Spinal cord (tissue), 10 donors: ENCODE data around the gene PRR33. TPM values are rescaled to one million over a fixed set of nuclear protein-coding genes. Genes with fewer than 3 reads are reported as not detected.
"Not testable (repeated sequence)": the region's sequence is repeated elsewhere in the genome, so short reads cannot be mapped to it uniquely, and the experiment has no call there.

ENCODE experiments used
- DNase-seq, 6 donors: peaks; one replicate each; pipeline versions ENCODE4 v3.0.0 to v3.0.0-alpha.2; 2013 to 2015; ENCODE audit warnings: low spot score in 6 of 6, low read depth in 4 of 6
- H3K27ac ChIP-seq: one replicate; pipeline ENCODE4 v1.5.1; 2013; ENCODE audit warnings: low read depth, low read length, control low read depth
- H3K27me3 ChIP-seq: one replicate; pipeline ENCODE4 v1.6.1; 2013; ENCODE audit warnings: low read length; ENCODE audit not compliant: control insufficient read depth, insufficient read depth
- H3K36me3 ChIP-seq: one replicate; pipeline ENCODE4 v1.6.1; 2013; ENCODE audit warnings: low read length; ENCODE audit not compliant: control insufficient read depth, insufficient read depth
- H3K4me1 ChIP-seq: one replicate; pipeline ENCODE4 v1.6.1; 2013; ENCODE audit warnings: low read length; ENCODE audit not compliant: control insufficient read depth, insufficient read depth
- H3K4me3 ChIP-seq: one replicate; pipeline ENCODE4 v1.5.1; 2013; ENCODE audit warnings: low read depth, low read length, control low read depth
- H3K9me3 ChIP-seq: one replicate; pipeline ENCODE4 v1.6.1; 2013; ENCODE audit warnings: low read length; ENCODE audit not compliant: control insufficient read depth, insufficient read depth
- WGBS: methylation state at CpG from one replicate; pipeline ENCODE4 v1.1.5; 2013; ENCODE audit warnings: missing lambda C conversion rate; ENCODE audit not compliant: insufficient coverage; 5-methylcytosine and 5-hydroxymethylcytosine counted together
- polyA plus RNA-seq, 2 donors: library from polyadenylated mRNA; unstranded; fragments of 120-200 nt; gene quantifications; one replicate each; pipeline ENCODE4 v1.2.1, GENCODE V29; 2013; ENCODE audit not compliant: insufficient read length in 2 of 2
- total RNA-seq, 2 donors: library from RNA; depleted of rRNA in 1 of 2; stranded (reverse); fragments of 120-200 nt in 1 of 2; fragments of >200 nt in 1 of 2; gene quantifications; one replicate each; pipeline versions ENCODE4 v1.2.3 to v1.2.4, GENCODE V29; 2013 to 2014
- donor health status: healthy.

PRR33 gene
- total and polyA plus RNA-seq, 4 donors = 0.08 to 0.21 TPM; not detected in 2

DNA sequence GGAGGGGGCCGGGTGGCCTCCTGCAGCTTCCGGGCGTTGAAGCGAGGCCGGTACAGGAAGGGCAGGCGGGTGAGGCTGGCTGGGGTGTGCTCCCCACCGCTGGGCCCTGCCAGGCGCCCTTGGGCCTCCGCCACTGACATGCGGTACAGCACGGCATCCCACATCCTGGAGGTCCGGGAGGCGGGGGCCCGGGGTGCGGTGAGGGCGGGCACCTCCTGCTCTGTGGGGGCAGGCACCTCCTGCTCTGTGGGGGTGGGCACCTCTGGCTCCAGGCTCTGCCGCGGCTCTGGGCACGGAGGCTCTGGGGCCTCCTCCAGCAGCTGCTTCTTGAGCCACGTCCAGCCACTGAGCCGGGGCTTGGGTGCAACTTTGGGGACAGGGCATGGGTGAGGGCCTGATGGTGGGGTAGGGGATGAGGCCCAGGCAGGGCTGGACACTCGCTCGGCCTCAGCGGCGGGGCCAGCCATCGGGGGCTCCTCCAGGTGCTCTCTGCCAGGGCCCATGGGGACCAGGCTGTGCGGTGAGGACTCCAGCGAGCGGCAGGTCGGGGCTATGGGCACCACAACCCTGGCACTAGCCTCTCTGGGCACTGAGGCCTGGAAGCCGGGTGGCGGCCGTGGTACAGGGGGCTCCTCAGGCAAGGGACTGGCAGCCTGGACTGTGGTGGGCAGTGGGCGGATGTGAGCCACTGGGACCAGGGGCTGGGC is 2.3 kb downstream of the PRR33 start:
- DNase-seq = no peak
- Histone ChIP-seq H3K4me1 (no peaks in the 10 kb centered on the region), H3K9me3 (no peaks in the 10 kb centered on the region), H3K27me3 (no peaks in the 10 kb centered on the region), H3K27ac (no peak overlapping the region), H3K4me3 (no peak overlapping the region), H3K36me3 (no peaks in the 10 kb centered on the region)
- WGBS = 86% methylated on average over 33 of the region's 34 CpGs

DNA sequence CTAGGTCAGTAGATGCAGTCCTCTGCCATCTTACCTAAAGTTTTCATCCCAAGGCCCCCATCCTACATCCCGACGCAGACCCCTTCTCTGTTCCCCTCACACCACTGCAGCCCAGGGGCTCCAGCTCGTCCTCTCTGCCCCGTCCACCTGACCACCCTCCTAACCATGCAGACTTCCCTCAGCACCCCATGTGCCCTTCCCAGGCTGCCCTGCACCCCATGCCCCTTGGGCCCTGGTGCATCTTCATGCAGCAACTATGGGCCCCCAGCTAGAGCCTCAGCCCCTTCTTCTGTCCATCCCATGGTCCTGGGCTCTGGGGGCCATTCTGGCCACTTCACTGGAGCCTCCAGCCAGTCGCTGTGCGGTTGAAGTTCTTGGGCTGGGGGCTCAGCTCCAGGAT is 2.9 kb downstream of the PRR33 start:
- Histone ChIP-seq H3K27me3 (no peaks in the 10 kb centered on the region), H3K36me3 (no peaks in the 10 kb centered on the region), H3K4me1 (no peaks in the 10 kb centered on the region), H3K4me3 (no peak overlapping the region), H3K27ac (no peak overlapping the region), H3K9me3 (no peaks in the 10 kb centered on the region)
- no peak for DNase-seq
- WGBS = 90% methylated on average over 6 of the region's 6 CpGs

DNA sequence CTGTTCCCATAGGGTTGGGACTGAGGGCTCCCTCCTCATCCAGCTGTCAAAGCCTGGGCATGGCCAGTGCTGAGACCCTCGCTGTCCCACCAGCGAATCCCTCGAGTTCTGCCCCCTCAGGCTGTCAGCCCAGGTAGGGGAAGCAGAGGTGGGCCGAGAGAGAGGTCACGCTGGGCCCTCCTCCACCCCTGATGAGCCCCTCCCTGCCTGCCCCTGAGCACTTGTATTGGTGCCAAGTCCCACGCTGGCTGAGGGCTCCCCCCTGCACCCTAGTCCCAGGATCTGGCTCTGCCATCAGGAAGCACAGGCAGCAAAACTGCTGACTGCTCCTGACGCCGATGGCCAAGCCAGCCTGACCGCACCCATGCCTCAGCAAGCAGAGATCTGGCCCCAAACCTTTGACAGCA is 3.3 kb downstream of the PRR33 start:
- Histone ChIP-seq H3K27me3 (no peaks in the 10 kb centered on the region), H3K27ac (no peak overlapping the region), H3K9me3 (no peaks in the 10 kb centered on the region), H3K36me3 (no peaks in the 10 kb centered on the region), H3K4me3 (no peak overlapping the region), H3K4me1 (no peaks in the 10 kb centered on the region)
- DNase-seq = no peak
- WGBS = 75% methylated on average over 9 of the region's 9 CpGs

DNA sequence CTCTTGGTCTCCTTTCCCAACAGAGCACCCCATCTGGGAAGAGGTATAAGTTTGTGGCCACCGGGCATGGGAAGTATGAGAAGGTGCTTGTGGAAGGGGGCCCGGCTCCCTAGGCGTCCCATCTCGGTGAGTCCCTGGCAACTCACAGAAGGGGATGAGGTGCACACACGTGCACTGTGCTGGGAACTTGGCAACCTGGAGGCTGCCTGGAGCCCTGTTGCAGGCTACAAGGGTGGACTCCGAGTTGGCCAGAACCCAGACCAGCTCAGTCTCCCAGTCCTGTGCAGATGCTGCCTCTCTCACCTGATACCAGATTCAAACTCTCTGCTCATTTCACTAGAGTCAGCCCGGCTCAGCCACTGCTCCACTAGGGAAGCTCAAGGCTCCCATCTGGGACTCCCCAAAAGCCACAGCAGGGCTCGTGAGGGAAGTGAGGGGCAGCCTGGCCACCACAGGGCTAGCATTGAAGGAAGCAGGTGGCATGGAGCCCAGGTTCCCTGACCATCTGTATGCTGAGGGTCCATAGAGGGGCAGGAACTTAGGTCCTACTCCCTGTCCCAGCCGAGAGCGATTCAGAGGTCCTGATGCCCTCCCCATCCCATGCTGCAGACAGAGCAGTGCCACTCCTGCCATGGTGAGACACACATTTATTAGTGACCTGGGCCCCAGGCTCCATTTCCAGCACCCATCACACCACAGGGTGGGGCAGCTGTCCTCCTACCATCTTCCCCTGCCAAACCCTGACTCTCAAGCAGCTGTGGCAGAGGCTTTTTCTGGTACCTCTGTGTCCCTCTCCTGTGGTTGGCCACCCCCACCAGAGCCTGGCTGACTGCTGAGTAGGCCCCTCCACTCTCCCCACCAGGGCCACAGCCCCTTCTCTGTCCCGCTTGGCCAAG is 4.0 kb downstream of the PRR33 start:
- 85% methylated on average over 11 of the region's 11 CpGs for WGBS
- Histone ChIP-seq H3K9me3 (no peaks in the 10 kb centered on the region), H3K27ac (no peak overlapping the region), H3K36me3 (no peaks in the 10 kb centered on the region), H3K4me3 (no peak overlapping the region), H3K4me1 (peaks cover 2% of the 10 kb centered on the region), H3K27me3 (no peaks in the 10 kb centered on the region)
- no peak for DNase-seq

DNA sequence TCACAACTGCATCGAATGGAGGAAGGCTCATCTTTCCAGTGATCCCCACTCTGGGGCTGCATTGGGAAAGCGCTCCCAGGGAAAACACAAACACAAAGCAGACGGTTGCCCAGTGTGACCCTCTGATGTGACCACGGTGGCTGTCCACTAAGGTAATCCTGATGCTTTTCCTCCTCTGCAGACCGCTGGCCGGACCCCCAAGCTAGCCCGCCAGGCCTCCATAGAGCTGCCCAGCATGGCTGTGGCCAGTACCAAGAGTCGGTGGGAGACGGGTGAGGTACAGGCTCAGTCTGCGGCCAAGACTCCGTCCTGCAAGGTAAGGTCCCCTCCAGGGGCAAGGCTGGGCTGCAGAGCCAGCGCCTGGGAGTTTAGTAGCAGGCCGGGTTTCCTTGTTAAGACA is 5.1 kb downstream of the PRR33 start:
- H3K27ac ChIP-seq, H3K4me3 ChIP-seq, H3K27me3 ChIP-seq, H3K36me3 ChIP-seq, H3K9me3 ChIP-seq, DNase-seq: not testable (repeated sequence)
- WGBS = 85% methylated on average over 13 of the region's 13 CpGs
- H3K4me1 ChIP-seq = peaks cover 14% of the 10 kb centered on the region

DNA sequence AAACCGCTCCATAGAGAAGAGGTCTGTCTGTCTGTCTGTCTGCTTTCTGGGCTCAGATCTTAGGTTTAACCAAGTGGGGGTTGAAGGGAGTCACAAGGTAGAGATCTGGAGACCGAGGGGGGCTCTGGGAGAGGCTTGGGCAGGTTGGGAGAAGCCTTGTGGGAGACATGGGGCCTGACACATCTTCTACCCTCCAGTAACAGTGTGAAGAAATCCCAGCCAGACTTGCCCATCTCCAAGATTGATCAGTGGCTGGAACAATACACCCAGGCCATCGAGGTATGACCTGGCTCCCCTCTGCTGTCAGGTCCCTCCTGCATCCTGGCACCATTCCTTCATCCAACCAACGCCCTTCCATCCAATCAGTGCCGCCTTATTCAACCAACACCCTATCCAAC is 7.4 kb downstream of the PRR33 start:
- no peaks in the 10 kb centered on the region for H3K36me3 ChIP-seq
- no peak for DNase-seq

DNA sequence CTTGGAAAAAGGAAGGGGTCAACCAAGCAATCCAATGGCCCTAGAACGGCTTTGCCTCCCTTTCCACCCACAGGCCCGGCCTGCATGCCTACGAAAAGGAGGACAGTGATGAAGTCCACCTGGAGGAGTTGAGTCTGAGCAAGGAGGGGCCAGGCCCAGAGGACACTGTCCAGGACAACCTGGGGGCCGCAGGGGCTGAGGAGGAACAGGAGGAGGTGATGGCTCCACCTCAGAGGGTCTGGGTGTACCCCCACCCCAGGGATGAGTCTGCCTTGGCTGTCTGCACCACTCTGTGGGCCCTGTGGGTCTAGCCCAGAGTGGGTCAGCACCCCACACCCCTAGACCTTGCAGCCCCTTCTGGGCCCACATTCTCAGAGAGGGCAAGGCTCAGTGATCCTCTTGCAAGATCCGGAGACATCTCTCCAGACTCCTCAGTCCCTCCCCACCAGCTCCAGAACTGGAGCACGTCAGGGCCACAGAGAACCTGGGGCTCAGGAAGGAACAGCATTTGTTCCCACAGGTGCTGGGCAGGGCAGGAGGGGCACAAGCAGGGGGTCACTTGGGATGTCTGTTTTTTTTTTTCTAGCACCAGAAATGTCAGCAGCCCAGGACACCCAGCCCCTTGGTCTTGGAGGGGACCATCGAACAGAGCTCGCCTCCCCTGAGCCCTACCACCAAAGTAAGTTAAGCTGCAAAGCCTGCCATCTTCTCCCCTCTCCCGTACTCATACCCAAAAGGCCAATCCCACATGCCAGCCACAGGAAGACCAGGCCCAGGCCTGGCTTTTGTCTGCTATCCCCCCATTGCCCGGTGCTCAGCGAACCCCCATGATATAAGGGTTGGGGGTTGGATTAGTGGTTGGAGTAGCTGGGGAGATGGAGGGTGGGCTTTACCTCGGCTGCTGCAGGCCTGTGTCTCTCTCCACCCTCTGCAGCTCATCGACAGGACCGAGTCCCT is 8.1 kb downstream of the PRR33 start:
- WGBS = 89% methylated on average over 11 of the region's 14 CpGs
- no peaks in the 10 kb centered on the region for H3K36me3 ChIP-seq
- no peak for DNase-seq
- H3K27me3 ChIP-seq = no peaks in the 10 kb centered on the region
- no peak overlapping the region for H3K27ac ChIP-seq
- no peaks in the 10 kb centered on the region for H3K9me3 ChIP-seq
- no peak overlapping the region for H3K4me3 ChIP-seq
- peaks cover 25% of the 10 kb centered on the region for H3K4me1 ChIP-seq

More for the DNA sequence above, 7.4 kb downstream of the PRR33 start:
- peaks cover 25% of the 10 kb centered on the region for H3K4me1 ChIP-seq
- H3K27ac ChIP-seq = no peak overlapping the region
- no peaks in the 10 kb centered on the region for H3K9me3 ChIP-seq
- no peaks in the 10 kb centered on the region for H3K27me3 ChIP-seq
- H3K4me3 ChIP-seq = no peak overlapping the region
- WGBS = 89% methylated on average over 4 of the region's 5 CpGs

DNA sequence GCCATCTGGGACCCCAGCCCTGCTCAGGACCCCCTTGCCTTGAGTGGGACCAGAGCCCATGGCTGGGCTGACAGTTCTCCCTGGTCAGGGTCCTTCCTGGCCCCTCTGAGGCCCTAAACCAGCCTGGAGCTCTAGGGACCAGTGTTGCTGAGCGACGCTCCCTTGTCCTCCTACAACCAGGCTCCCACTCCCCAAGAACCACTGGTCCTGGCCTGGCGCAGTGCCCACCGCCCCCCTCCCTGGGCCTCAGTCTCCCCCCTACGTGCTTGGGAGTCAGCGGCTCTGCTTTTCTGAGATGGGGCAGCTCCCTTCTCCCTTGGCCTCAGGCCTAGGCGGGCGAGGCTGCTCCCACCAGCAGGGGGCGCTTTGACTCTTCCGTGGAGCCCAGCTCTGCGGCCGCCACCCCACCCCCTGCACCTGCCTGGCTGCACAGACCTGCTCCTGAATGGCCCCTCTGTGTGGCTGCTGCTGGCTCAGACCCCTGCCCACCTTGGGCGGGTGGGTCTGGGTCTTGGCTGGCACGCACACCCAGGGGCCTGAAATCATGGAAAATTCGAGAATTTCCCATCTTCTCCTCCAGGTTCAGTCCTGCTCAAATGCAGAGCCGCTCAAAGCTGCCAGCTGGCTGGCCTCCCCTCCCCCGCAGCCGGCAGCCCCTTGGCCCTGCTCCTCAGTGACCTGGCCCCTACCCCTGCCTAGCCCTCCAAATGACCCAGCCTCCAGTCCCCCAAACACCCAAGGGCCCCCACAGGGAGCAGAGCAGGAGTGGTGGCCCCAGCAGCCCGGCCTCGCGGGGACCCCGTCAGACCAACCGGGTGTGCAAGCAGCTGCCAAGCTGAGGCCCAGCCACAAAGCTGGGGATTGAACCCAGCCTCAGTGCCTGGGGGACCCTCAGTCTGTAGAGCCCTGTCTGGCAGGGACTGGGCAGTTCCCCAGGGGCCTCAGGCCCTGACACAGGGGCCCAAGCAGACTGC is 9.1 kb downstream of the PRR33 start:
- peak in 5 of 6 donors; percentile 29 to 84 (median 60) for DNase-seq
- Histone ChIP-seq H3K27me3 (no peaks in the 10 kb centered on the region), H3K36me3 (no peaks in the 10 kb centered on the region), H3K4me3 (no peak overlapping the region), H3K27ac (peak overlapping the region; percentile 79), H3K4me1 (peaks cover 25% of the 10 kb centered on the region), H3K9me3 (no peaks in the 10 kb centered on the region)
- WGBS = 36% methylated on average over 23 of the region's 23 CpGs
